ENCODE results near the gene NCAPG2.

NCAPG2 gene

DNA sequence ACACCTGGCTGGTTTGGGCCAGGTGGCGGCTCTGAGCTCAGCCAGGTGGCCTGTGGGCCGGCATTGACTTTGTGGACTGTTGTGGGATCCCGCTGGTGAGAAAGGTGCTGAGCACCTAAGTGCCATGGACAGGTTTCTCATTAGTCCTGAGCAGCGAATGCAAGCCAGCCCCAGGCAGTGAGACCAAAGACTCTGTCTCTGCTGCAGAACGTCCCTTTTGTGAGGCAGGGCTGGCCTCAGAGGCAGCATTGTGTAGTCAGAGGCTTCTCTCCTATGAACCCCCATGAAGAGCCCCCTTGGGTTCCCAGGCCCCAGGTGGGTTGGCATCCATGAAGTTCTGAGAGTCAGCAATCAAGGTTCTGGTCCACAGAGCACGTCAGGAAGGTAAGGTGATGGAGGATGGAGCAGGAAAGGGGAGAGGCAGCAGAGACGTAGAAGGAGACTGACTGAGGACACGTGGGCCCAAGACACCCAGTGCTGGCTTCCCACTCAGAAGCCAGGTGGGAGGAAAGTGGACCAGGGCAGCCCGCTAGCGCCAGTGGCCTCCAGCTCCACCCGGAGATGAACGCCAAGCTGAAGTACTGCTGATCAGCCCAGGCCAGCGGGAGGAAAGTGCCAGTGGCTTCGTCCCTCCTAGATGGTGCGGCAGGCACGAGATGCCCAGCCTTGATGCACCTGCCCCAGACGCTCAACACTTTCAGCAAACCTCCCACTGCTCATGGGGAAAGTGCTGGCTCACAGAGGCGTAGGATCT is 97.8 kb downstream of the NCAPG2 start:
- H3K4me2 ChIP-seq (ENCODE audit: low read length), result no peak overlapping the region
- no peak overlapping the region for H2AFZ ChIP-seq
- no peaks in the 10 kb centered on the region for H3K79me2 ChIP-seq
- no peaks in the 10 kb centered on the region for H3K9me3 ChIP-seq (ENCODE audit: control insufficient read depth, low read length)
- no peak overlapping the region for H3K9ac ChIP-seq
- no peaks in the 10 kb centered on the region for H3K4me1 ChIP-seq
- TF ChIP-seq, protein P1, sequence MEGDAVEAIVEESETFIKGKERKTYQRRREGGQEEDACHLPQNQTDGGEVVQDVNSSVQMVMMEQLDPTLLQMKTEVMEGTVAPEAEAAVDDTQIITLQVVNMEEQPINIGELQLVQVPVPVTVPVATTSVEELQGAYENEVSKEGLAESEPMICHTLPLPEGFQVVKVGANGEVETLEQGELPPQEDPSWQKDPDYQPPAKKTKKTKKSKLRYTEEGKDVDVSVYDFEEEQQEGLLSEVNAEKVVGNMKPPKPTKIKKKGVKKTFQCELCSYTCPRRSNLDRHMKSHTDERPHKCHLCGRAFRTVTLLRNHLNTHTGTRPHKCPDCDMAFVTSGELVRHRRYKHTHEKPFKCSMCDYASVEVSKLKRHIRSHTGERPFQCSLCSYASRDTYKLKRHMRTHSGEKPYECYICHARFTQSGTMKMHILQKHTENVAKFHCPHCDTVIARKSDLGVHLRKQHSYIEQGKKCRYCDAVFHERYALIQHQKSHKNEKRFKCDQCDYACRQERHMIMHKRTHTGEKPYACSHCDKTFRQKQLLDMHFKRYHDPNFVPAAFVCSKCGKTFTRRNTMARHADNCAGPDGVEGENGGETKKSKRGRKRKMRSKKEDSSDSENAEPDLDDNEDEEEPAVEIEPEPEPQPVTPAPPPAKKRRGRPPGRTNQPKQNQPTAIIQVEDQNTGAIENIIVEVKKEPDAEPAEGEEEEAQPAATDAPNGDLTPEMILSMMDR (IDR thresholded peaks at IDR 0.05), result no peak
- no peak overlapping the region for H3K27ac ChIP-seq
- no peak overlapping the region for H3K4me3 ChIP-seq (ENCODE audit: low read depth, low read length)
- H3K27me3 ChIP-seq (ENCODE audit: control insufficient read depth, insufficient read depth, low read length), result no peaks in the 10 kb centered on the region
- no peaks in the 10 kb centered on the region for H3K36me3 ChIP-seq (ENCODE audit: control insufficient read depth, insufficient read depth, low read length)

DNA sequence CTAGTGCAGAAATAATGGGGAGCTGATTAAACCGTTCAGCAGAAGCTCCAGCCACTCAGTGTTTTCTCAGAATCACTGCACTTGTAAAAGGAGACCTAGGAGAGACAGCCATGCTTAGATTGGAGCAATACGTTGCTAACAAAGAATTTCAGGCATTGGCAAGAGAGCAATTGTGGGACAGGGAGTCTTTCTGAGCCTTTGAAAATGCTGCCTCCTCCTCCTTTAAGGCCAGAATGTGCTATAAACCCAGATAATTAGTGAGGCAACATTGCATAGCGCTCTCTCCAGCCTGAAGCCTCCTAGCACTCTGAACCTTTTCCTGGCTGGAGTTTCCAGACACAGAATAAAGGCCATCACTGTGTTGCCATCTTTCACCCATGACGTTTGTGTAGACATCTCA is 98.5 kb downstream of the NCAPG2 start:
- no peak overlapping the region for H3K9ac ChIP-seq

DNA sequence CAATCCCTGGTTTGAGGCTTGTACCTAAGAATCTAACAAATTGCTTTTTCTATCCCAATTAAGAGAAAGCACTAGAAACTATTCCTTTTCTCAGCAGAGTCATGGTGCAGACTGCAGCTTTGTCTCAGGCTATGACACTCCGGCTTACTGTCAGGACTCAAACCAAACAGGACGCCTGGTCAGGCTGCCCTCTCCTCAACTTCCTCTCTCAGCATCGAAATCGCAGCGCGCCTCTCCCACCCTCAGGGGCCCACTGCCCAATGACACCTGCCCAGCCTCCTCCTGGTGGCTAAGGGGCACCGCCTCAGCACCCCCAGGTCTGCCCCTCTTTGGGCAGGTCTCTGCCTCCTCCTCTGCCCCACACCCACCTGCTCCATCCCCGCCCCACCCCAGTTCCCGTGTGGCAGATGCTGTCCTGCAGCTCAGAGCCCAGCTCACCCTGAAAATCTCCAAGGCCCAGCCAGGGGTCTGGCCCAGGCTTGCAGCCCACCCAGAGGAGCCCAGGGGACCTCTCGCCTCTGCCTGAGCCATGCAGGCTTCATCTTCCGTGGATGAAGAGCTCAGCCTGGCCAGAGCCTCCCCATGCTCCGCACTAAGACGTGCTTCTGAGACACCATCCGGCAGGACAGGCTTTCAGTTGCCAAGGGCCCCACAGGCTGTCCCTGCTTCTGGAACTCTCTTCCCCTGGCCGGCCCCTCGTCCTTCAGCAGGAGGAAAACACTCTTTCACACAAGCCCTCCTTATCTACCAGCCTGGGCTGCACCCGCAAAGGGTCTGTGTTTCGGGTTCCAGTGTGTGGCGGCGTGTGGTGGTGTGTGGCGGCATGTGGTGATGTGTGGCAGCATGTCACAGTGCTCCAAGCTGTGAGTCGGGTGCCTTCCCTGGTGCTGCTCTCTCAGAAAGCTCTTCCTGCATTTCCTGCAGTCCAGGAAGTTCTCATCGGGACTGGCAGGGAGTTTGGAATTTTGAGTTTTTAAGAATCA is 100.5 kb downstream of the NCAPG2 start:
- Histone ChIP-seq H3K4me2 (ENCODE audit: low read length) (no peak overlapping the region), H3K27me3 (ENCODE audit: control insufficient read depth, insufficient read depth, low read length) (no peaks in the 10 kb centered on the region), H3K36me3 (ENCODE audit: control insufficient read depth, insufficient read depth, low read length) (no peaks in the 10 kb centered on the region), H3K79me2 (no peaks in the 10 kb centered on the region), H3K9me3 (ENCODE audit: control insufficient read depth, low read length) (no peaks in the 10 kb centered on the region), H3K4me3 (ENCODE audit: low read depth, low read length) (no peak overlapping the region), H3K9ac (no peak overlapping the region), H3K4me1 (no peaks in the 10 kb centered on the region), H2AFZ (no peak overlapping the region), H3K27ac (no peak overlapping the region)
- TF ChIP-seq, protein P1 (IDR thresholded peaks at IDR 0.05), result no peak

More for the DNA sequence above, 98.5 kb downstream of the NCAPG2 start:
- H3K27me3 ChIP-seq (ENCODE audit: control insufficient read depth, insufficient read depth, low read length), result no peaks in the 10 kb centered on the region
- no peaks in the 10 kb centered on the region for H3K79me2 ChIP-seq
- no peak overlapping the region for H2AFZ ChIP-seq
- no peaks in the 10 kb centered on the region for H3K36me3 ChIP-seq (ENCODE audit: control insufficient read depth, insufficient read depth, low read length)
- H3K4me2 ChIP-seq (ENCODE audit: low read length), result no peak overlapping the region
- no peak overlapping the region for H3K4me3 ChIP-seq (ENCODE audit: low read depth, low read length)
- H3K4me1 ChIP-seq, result no peaks in the 10 kb centered on the region
- no peaks in the 10 kb centered on the region for H3K9me3 ChIP-seq (ENCODE audit: control insufficient read depth, low read length)
- no peak overlapping the region for H3K27ac ChIP-seq
- TF ChIP-seq, protein P1 (IDR thresholded peaks at IDR 0.05), result no peak

DNA sequence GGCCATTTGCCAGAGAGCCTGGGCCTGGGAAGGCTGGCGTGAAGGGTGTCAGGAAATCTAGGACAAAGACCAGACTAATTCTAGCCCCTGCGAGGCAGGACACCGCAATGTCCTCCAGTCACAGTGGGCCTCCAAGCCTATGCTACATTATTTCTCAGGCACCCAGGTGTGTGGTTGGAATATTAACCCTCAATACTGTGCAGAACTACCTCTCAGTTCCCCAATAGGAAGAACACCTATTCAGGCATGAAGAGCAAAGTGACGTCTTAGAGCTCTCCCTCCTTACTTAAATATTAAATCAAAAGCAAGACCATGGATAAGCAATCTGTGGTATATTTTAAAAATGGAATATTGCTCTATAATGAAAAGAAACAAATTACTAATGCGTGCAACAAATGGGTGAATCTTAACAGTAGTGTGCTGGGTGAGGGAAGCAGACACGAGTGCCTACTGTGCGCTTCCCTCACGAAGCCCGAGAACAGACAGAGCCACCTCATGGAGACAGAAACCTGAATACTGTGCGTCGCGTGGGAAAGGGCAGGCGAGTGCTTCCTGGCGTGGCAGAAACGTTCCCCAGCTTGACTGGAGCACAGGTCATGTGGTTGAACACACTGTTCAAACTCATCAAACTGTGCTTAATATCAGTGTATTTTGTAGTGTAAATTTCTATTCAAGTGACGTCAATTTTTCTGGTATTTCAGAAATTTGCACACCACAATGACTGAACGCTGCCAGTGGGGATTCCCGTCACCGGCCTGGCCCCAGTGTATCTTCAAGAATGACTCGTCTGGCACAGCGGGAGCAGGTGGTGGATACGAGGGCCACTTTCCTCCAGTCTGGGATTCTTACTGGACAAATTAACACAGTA is 101.5 kb downstream of the NCAPG2 start:
- TF ChIP-seq, protein P1 (IDR thresholded peaks at IDR 0.05), result no peak

More for the DNA sequence above, 101.5 kb downstream of the NCAPG2 start:
- H2AFZ ChIP-seq, result no peak overlapping the region
- no peaks in the 10 kb centered on the region for H3K4me1 ChIP-seq
- H3K9me3 ChIP-seq (ENCODE audit: control insufficient read depth, low read length), result no peaks in the 10 kb centered on the region
- no peak overlapping the region for H3K27ac ChIP-seq
- H3K27me3 ChIP-seq (ENCODE audit: control insufficient read depth, insufficient read depth, low read length), result no peaks in the 10 kb centered on the region
- no peak overlapping the region for H3K4me3 ChIP-seq (ENCODE audit: low read depth, low read length)
- H3K79me2 ChIP-seq, result no peaks in the 10 kb centered on the region
- no peak overlapping the region for H3K4me2 ChIP-seq (ENCODE audit: low read length)
- H3K36me3 ChIP-seq (ENCODE audit: control insufficient read depth, insufficient read depth, low read length), result no peaks in the 10 kb centered on the region
- H3K9ac ChIP-seq, result no peak overlapping the region
